IMR-90 (cell line): Measurements from ENCODE around the gene STYXL1. TPM values are rescaled to one million over a fixed set of nuclear protein-coding genes. Genes with fewer than 3 reads are reported as not detected.

ENCODE experiments used
- ATAC-seq: fragments of 200-7000 bp; cut with Tn5 transposase; 2 replicates; pipeline ENCODE4 v1.9.1; 2020; ENCODE audit warnings: low read depth, mild to moderate bottlenecking, moderate library complexity
- BruUV-seq: library from RNA; stranded (reverse); fragments of 400-500 nt; replicated peaks from 2 replicates; lab custom pipeline; 2021; lab: Mats Ljungman, UMichigan
- CTCF ChIA-PET: fragments of 300-600 bp; formaldehyde crosslinking; extraction: SDS; loops from one replicate; lab custom pipeline; 2021; ENCODE audit warnings: antibody characterized with exemption; lab: Yijun Ruan, JAX
- POLR2A ChIA-PET: fragments of 300-600 bp; sonication (Branson Sonifier 250); formaldehyde crosslinking; loops from one replicate; lab custom pipeline; 2022; ENCODE audit warnings: antibody characterized with exemption; ENCODE audit not compliant: unreplicated experiment; lab: Charles Lee
- DNase-seq: peaks from one replicate; pipeline ENCODE4 v3.0.0; 2013
- H2AFZ ChIP-seq: replicated peaks from 2 replicates; pipeline ENCODE3; 2013; ENCODE audit warnings: low read length, mild to moderate bottlenecking; ENCODE audit not compliant: poor library complexity
- H2AK5ac ChIP-seq: 2 replicates; pipeline ENCODE4 v1.6.1; 2013; ENCODE audit warnings: low read depth, low read length, inconsistent platforms
- H2AK9ac ChIP-seq: replicated peaks from 2 replicates; pipeline ENCODE3; 2013; ENCODE audit warnings: mild to moderate bottlenecking, low read depth, low read length, moderate library complexity; ENCODE audit not compliant: poor library complexity
- H2BK120ac ChIP-seq: 2 replicates; pipeline ENCODE4 v1.6.1; 2013; ENCODE audit warnings: low read depth, low read length, inconsistent platforms
- H2BK15ac ChIP-seq: 3 replicates; pipeline ENCODE4 v1.6.1; 2013; ENCODE audit warnings: low read depth, low read length, inconsistent platforms
- H2BK20ac ChIP-seq: 2 replicates; pipeline ENCODE4 v1.6.1; 2013; ENCODE audit warnings: low read depth, mild to moderate bottlenecking, inconsistent platforms, low read length, moderate library complexity
- H2BK5ac ChIP-seq: 2 replicates; pipeline ENCODE4 v1.6.1; 2013; ENCODE audit warnings: mild to moderate bottlenecking, low read depth, low read length, inconsistent platforms; ENCODE audit not compliant: poor library complexity, severe bottlenecking
- H3K14ac ChIP-seq: replicated peaks from 2 replicates; pipeline ENCODE4 v1.6.1; 2013; ENCODE audit warnings: low read depth, low read length, inconsistent platforms
- H3K18ac ChIP-seq: 2 replicates; pipeline ENCODE4 v1.6.1; 2013; ENCODE audit warnings: low read depth, low read length, control low read depth
- H3K23ac ChIP-seq: 2 replicates; pipeline ENCODE4 v1.6.1; 2013; ENCODE audit warnings: low read depth, low read length, inconsistent platforms
- H3K27ac ChIP-seq: 2 replicates; pipeline ENCODE4 v1.5.1; 2013; ENCODE audit warnings: mild to moderate bottlenecking, control low read depth, low read length; ENCODE audit not compliant: insufficient read depth
- H3K27me3 ChIP-seq: 2 replicates; pipeline ENCODE4 v1.6.1; 2013; ENCODE audit warnings: low read length; ENCODE audit not compliant: control insufficient read depth, insufficient read depth
- H3K36me3 ChIP-seq: 2 replicates; pipeline ENCODE4 v1.6.1; 2013; ENCODE audit warnings: low read length, mixed read lengths; ENCODE audit not compliant: control insufficient read depth, insufficient read depth
- H3K4ac ChIP-seq: 2 replicates; pipeline ENCODE4 v1.6.1; 2013; ENCODE audit warnings: low read depth, low read length, inconsistent platforms
- H3K4me1 ChIP-seq: 2 replicates; pipeline ENCODE4 v1.6.1; 2013; ENCODE audit warnings: low read length, mixed read lengths; ENCODE audit not compliant: control insufficient read depth, insufficient read depth
- H3K4me2 ChIP-seq: 2 replicates; pipeline ENCODE4 v1.6.1; 2013; ENCODE audit warnings: low read depth, mild to moderate bottlenecking, control low read depth, low read length, moderate library complexity
- H3K4me3 ChIP-seq: 2 replicates; pipeline ENCODE4 v1.5.1; 2013; ENCODE audit warnings: low read depth, mild to moderate bottlenecking, control low read depth, low read length, moderate library complexity; ENCODE audit not compliant: insufficient read depth
- H3K56ac ChIP-seq: 2 replicates; pipeline ENCODE4 v1.6.1; 2013; ENCODE audit warnings: low read length, inconsistent platforms; ENCODE audit not compliant: insufficient read depth; ENCODE audit errors: extremely low read depth
- H3K79me1 ChIP-seq, 2 experiments: 2 replicates each; pipeline ENCODE4 v1.6.1; 2013; ENCODE audit warnings: low read length in 2 of 2, inconsistent platforms in 1 of 2, low read depth in 1 of 2
- H3K9ac ChIP-seq: 2 replicates; pipeline ENCODE4 v1.6.1; 2013; ENCODE audit warnings: low read depth, low read length, control low read depth
- H3K9me1 ChIP-seq: 2 replicates; pipeline ENCODE4 v1.6.1; 2013; ENCODE audit warnings: low read length, inconsistent platforms; ENCODE audit not compliant: insufficient read depth
- H3K9me3 ChIP-seq: 2 replicates; pipeline ENCODE4 v1.6.1; 2013; ENCODE audit warnings: low read length; ENCODE audit not compliant: control insufficient read depth, insufficient read depth
- H4K20me1 ChIP-seq: 2 replicates; pipeline ENCODE4 v1.6.1; 2013; ENCODE audit warnings: low read length, inconsistent platforms; ENCODE audit not compliant: insufficient read depth
- H4K5ac ChIP-seq: 2 replicates; pipeline ENCODE4 v1.6.1; 2013; ENCODE audit warnings: mild to moderate bottlenecking, low read depth, low read length, control low read depth
- H4K8ac ChIP-seq, 2 experiments: 2 replicates each; pipeline ENCODE4 v1.6.1; 2013; ENCODE audit warnings: low read depth in 2 of 2, low read length in 2 of 2, control low read depth in 1 of 2, inconsistent platforms in 1 of 2
- H4K91ac ChIP-seq: 2 replicates; pipeline ENCODE4 v1.6.1; 2013; ENCODE audit warnings: low read depth, low read length, inconsistent platforms; ENCODE audit not compliant: insufficient read depth
- BHLHE40 ChIP-seq: fragments of 150-350 bp; IDR thresholded peaks from 2 replicates; pipeline ENCODE4 v1.6.1; 2016; ENCODE audit warnings: mild to moderate bottlenecking, low read depth, low read length
- CEBPB ChIP-seq: IDR thresholded peaks from 2 replicates; pipeline ENCODE4 v1.6.1; 2012; ENCODE audit warnings: low read depth, low read length, improper control_type of control experiment
- CHD1 ChIP-seq: IDR thresholded peaks from 2 replicates; pipeline ENCODE4 v1.6.1; 2012; ENCODE audit warnings: low read depth, low read length, improper control_type of control experiment
- CTCF ChIP-seq: conservative IDR thresholded peaks from 2 replicates; pipeline ENCODE4 v1.5.1; 2012; ENCODE audit warnings: mild to moderate bottlenecking, low read depth, low read length, improper control_type of control experiment
- FOS ChIP-seq: fragments of 150-350 bp; IDR thresholded peaks from 2 replicates; pipeline ENCODE4 v1.6.1; 2016; ENCODE audit warnings: low read depth, low read length
- MAFK ChIP-seq: IDR thresholded peaks from 2 replicates; pipeline ENCODE4 v1.6.1; 2012; ENCODE audit warnings: low read depth, low read length, improper control_type of control experiment
- MAZ ChIP-seq: IDR thresholded peaks from 2 replicates; pipeline ENCODE4 v1.6.1; 2012; ENCODE audit warnings: low read depth, mild to moderate bottlenecking, low read length, improper control_type of control experiment, moderate library complexity, borderline replicate concordance
- NFE2L2 ChIP-seq: fragments of 150-350 bp; IDR thresholded peaks from 2 replicates; pipeline ENCODE4 v1.6.1; 2016; ENCODE audit warnings: low read depth, mild to moderate bottlenecking, low read length
- POLR2A ChIP-seq: IDR thresholded peaks from 2 replicates; pipeline ENCODE4 v1.6.1; 2012; ENCODE audit warnings: mild to moderate bottlenecking, low read depth, low read length
- RAD21 ChIP-seq: IDR thresholded peaks from 2 replicates; pipeline ENCODE4 v1.6.1; 2012; ENCODE audit warnings: low read length, improper control_type of control experiment
- RCOR1 ChIP-seq: IDR thresholded peaks from 2 replicates; pipeline ENCODE4 v1.6.1; 2012; ENCODE audit warnings: mild to moderate bottlenecking, low read length, improper control_type of control experiment; ENCODE audit not compliant: insufficient replicate concordance
- RFX5 ChIP-seq: IDR thresholded peaks from 2 replicates; pipeline ENCODE4 v1.8.0; 2012; ENCODE audit warnings: low read depth, mild to moderate bottlenecking, low read length, moderate library complexity
- SMC3 ChIP-seq: fragments of 150-350 bp; IDR thresholded peaks from 2 replicates; pipeline ENCODE4 v1.6.1; 2016; ENCODE audit warnings: low read depth, mild to moderate bottlenecking, antibody characterized with exemption, low read length, moderate library complexity
- WGBS, 2 experiments: methylation state at CpG; one replicate each; pipeline versions ENCODE4 v1.1.5 to v1.1.7; 2013; ENCODE audit warnings: missing lambda C conversion rate in 2 of 2; ENCODE audit not compliant: insufficient read length in 1 of 2; ENCODE audit errors: extremely low coverage in 2 of 2; 5-methylcytosine and 5-hydroxymethylcytosine counted together
- dilution Hi-C: fragments of 300-500 bp; cut with HindIII; formaldehyde crosslinking; loops from one replicate; pipeline ENCODE4 v1.14.3; 2018; ENCODE audit warnings: low sequenced_read_pairs; ENCODE audit not compliant: unreplicated experiment
- in situ Hi-C: fragments of 300-500 bp; cut with MboI; formaldehyde crosslinking; loops from 3 replicates; pipeline ENCODE4 v1.14.3; 2019; ENCODE audit warnings: low sequenced_read_pairs, inconsistent platforms, mixed read lengths
- intact Hi-C: fragments of 100-400 bp; cut with micrococcal nuclease; formaldehyde crosslinking; loops from 2 replicates; pipeline ENCODE4 v1.10.0; 2022
- polyA plus RNA-seq, 3 experiments: library from polyadenylated mRNA; depleted of rRNA; stranded (reverse); fragments of >200 nt; gene quantifications; 2 replicates each; pipeline ENCODE4 v1.2.3, GENCODE V29; 2012; ENCODE audit warnings: low replicate concordance in 1 of 3
- total RNA-seq: library from RNA; depleted of rRNA; stranded (reverse); fragments of >200 nt; gene quantifications from 2 replicates; pipeline ENCODE4 v1.2.3, GENCODE V29; 2012
- TF ChIP-seq, protein P1 (sequence below): fragments of 150-350 bp; IDR thresholded peaks from 2 replicates; pipeline ENCODE4 v1.6.1; 2017; ENCODE audit warnings: mild to moderate bottlenecking, antibody characterized with exemption, low read length, low read depth
- TF ChIP-seq, protein P2 (sequence below): fragments of 150-350 bp; IDR thresholded peaks from 2 replicates; pipeline ENCODE4 v1.6.1; 2016; ENCODE audit warnings: low read depth, mild to moderate bottlenecking, low read length, moderate library complexity, borderline replicate concordance

The STYXL1 gene
- total and polyA plus RNA-seq, 2 of the 4 experiments (the other 2 are of a cell fraction) = 66.1 to 73.8 TPM

GRCh38 chr7:76002139-76002538 lies 45.7 kb downstream of the STYXL1 start:
- Histone ChIP-seq H4K5ac (no peak overlapping the region), H2BK15ac (no peak overlapping the region), H3K36me3 (peaks cover 30% of the 10 kb centered on the region), H2BK20ac (no peak overlapping the region), H3K9me1 (peaks cover 4% of the 10 kb centered on the region; the same call in 1 of the 2 replicates), H2BK5ac (no peak overlapping the region), H3K4me3 (no peak overlapping the region), H3K9me3 (no peaks in the 10 kb centered on the region), H3K79me1 (no peaks in the 10 kb centered on the region; a peak in 1 of 4 replicates), H2AK5ac (no peak overlapping the region), H3K9ac (no peak overlapping the region), H3K27me3 (no peaks in the 10 kb centered on the region), H3K56ac (no peak overlapping the region), H3K27ac (no peak overlapping the region), H3K4me1 (no peaks in the 10 kb centered on the region), H4K91ac (no peak overlapping the region), H2AK9ac (no peak overlapping the region), H3K23ac (no peak overlapping the region), H3K18ac (no peak overlapping the region), H2BK120ac (no peak overlapping the region), H3K4me2 (no peak overlapping the region), H3K4ac (no peak overlapping the region), H2AFZ (no peak overlapping the region), H3K14ac (no peak overlapping the region), H4K8ac (no peak overlapping the region), H4K20me1 (0 out of 2 replicates have a peak, but pooled peaks cover 3% of the 10 kb centered on the region)
- ATAC-seq (no peak), DNase-seq (no peak)
- CTCF ChIA-PET = no interaction called here
- no CpG with 5 or more reads among the region's 6 CpGs for WGBS, 2 experiments
- intact Hi-C loops = no loop called here
- no peak for TF ChIP-seq FOS
- TF ChIP-seq CEBPB = no peak
- no peak for TF ChIP-seq MAZ
- TF ChIP-seq, protein P1, sequence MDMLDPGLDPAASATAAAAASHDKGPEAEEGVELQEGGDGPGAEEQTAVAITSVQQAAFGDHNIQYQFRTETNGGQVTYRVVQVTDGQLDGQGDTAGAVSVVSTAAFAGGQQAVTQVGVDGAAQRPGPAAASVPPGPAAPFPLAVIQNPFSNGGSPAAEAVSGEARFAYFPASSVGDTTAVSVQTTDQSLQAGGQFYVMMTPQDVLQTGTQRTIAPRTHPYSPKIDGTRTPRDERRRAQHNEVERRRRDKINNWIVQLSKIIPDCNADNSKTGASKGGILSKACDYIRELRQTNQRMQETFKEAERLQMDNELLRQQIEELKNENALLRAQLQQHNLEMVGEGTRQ = no peak
- no peak for TF ChIP-seq NFE2L2
- TF ChIP-seq, protein P2, sequence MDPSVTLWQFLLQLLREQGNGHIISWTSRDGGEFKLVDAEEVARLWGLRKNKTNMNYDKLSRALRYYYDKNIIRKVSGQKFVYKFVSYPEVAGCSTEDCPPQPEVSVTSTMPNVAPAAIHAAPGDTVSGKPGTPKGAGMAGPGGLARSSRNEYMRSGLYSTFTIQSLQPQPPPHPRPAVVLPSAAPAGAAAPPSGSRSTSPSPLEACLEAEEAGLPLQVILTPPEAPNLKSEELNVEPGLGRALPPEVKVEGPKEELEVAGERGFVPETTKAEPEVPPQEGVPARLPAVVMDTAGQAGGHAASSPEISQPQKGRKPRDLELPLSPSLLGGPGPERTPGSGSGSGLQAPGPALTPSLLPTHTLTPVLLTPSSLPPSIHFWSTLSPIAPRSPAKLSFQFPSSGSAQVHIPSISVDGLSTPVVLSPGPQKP = no peak
- TF ChIP-seq CHD1 = no peak
- no peak for TF ChIP-seq RAD21
- TF ChIP-seq BHLHE40 = no peak
- no peak for TF ChIP-seq MAFK
- TF ChIP-seq RCOR1 = no peak
- TF ChIP-seq CTCF = no peak
- no peak for TF ChIP-seq POLR2A
- TF ChIP-seq SMC3 = no peak
- no peak for TF ChIP-seq RFX5
- dilution Hi-C loops = no loop called here
- no TSS peak for BruUV-seq
- in situ Hi-C loops = no loop called here
- POLR2A ChIA-PET = no interaction called here
